Smooth muscle cell (in vitro differentiated cells): ENCODE results near the gene POU2F1. TPM values are rescaled to one million over a fixed set of nuclear protein-coding genes. Genes with fewer than 3 reads are reported as not detected.

Experiments used
- DNase-seq: peaks from one replicate; lab custom pipeline; 2025; ENCODE audit not compliant: unreplicated experiment; lab: John Stamatoyannopoulos, UW
- H2AFZ ChIP-seq: fragments of 200-600 bp; sonication (generic); 2 replicates; pipeline ENCODE4 v1.6.0; 2016; ENCODE audit warnings: antibody characterized with exemption, low read depth, mild to moderate bottlenecking
- H3F3A ChIP-seq: fragments of 200-600 bp; sonication (generic); 2 replicates; pipeline ENCODE4 v1.6.0; 2017; ENCODE audit warnings: antibody characterized with exemption, low read depth
- H3K27ac ChIP-seq: fragments of 200-600 bp; sonication (generic); 2 replicates; pipeline ENCODE4 v1.5.1; 2016; ENCODE audit warnings: low read depth, mild to moderate bottlenecking
- H3K27me3 ChIP-seq: fragments of 200-600 bp; sonication (generic); 2 replicates; pipeline ENCODE4 v1.6.1; 2016; ENCODE audit warnings: low read depth, mild to moderate bottlenecking
- H3K36me3 ChIP-seq: fragments of 200-600 bp; sonication (generic); 2 replicates; pipeline ENCODE4 v1.5.1; 2016; ENCODE audit warnings: low read depth
- H3K4me1 ChIP-seq: fragments of 200-600 bp; sonication (generic); 2 replicates; pipeline ENCODE4 v1.5.1; 2016; ENCODE audit warnings: low read depth
- H3K4me2 ChIP-seq: fragments of 200-600 bp; sonication (generic); 2 replicates; pipeline ENCODE4 v1.6.0; 2016; ENCODE audit warnings: mild to moderate bottlenecking
- H3K4me3 ChIP-seq: fragments of 200-600 bp; sonication (generic); 2 replicates; pipeline ENCODE4 v1.5.1; 2016; ENCODE audit warnings: mild to moderate bottlenecking
- H3K79me2 ChIP-seq: fragments of 200-600 bp; sonication (generic); 2 replicates; pipeline ENCODE4 v1.6.0; 2016; ENCODE audit warnings: low read depth, mild to moderate bottlenecking
- H3K9ac ChIP-seq: fragments of 200-600 bp; sonication (generic); 2 replicates; pipeline ENCODE4 v1.6.0; 2016; ENCODE audit warnings: low read depth
- H3K9me3 ChIP-seq: fragments of 200-600 bp; sonication (generic); replicated peaks from 2 replicates; pipeline ENCODE4 v1.5.1; 2016; ENCODE audit warnings: low read depth
- H4K20me1 ChIP-seq: fragments of 200-600 bp; sonication (generic); 2 replicates; pipeline ENCODE4 v1.6.0; 2016; ENCODE audit warnings: low read depth
- CTCF ChIP-seq: fragments of 200-600 bp; sonication (generic); IDR thresholded peaks from 2 replicates; pipeline ENCODE4 v1.5.1; 2017; ENCODE audit warnings: borderline replicate concordance, mild to moderate bottlenecking, antibody characterized with exemption; ENCODE audit not compliant: insufficient read depth, poor library complexity, severe bottlenecking
- WGBS: methylation state at CpG from one replicate; pipeline ENCODE4 v1.1.7; 2016; ENCODE audit warnings: low lambda C conversion rate; 5-methylcytosine and 5-hydroxymethylcytosine counted together
- polyA plus RNA-seq: library from polyadenylated mRNA; unstranded; fragments of >200 nt; fragmentation: Nextera tagmentation; extraction: Ambion mirVana; gene quantifications from 2 replicates; pipeline ENCODE4 v1.2.1, GENCODE V29; 2016
- total RNA-seq: library from RNA; depleted of rRNA; stranded (reverse); fragments of >200 nt; gene quantifications from 2 replicates; pipeline ENCODE4 v1.2.3, GENCODE V29; 2014

The POU2F1 gene
- total and polyA plus RNA-seq, 2 experiments from 2014 or later, result 5.3 to 15.6 TPM

- DNase-seq, result no peak
- Histone ChIP-seq H3K4me2 (no peak overlapping the region), H3K9ac (no peak overlapping the region), H3K9me3 (no peaks in the 10 kb centered on the region), H4K20me1 (peaks cover 40% of the 10 kb centered on the region), H3K36me3 (no peaks in the 10 kb centered on the region), H3K27me3 (no peaks in the 10 kb centered on the region), H3K27ac (no peak overlapping the region), H3F3A (no peaks in the 10 kb centered on the region), H2AFZ (no peak overlapping the region), H3K4me1 (peaks cover 14% of the 10 kb centered on the region), H3K79me2 (no peaks in the 10 kb centered on the region), H3K4me3 (no peak overlapping the region)
- no peak for TF ChIP-seq CTCF
- 89% methylated on average over 1 of the region's 1 CpG for WGBS
These were observed 110.1 kb downstream of the POU2F1 start for GRCh38 chr1:167330601-167331293.

- Histone ChIP-seq H3K4me2 (no peak overlapping the region), H3K27ac (no peak overlapping the region), H2AFZ (no peak overlapping the region), H3K9me3 (no peaks in the 10 kb centered on the region), H4K20me1 (peaks cover 40% of the 10 kb centered on the region), H3K9ac (no peak overlapping the region), H3K36me3 (no peaks in the 10 kb centered on the region), H3K4me3 (no peak overlapping the region), H3K79me2 (no peaks in the 10 kb centered on the region), H3F3A (no peaks in the 10 kb centered on the region), H3K4me1 (peaks cover 14% of the 10 kb centered on the region), H3K27me3 (no peaks in the 10 kb centered on the region)
- TF ChIP-seq CTCF, result no peak
- 100% methylated on average over 2 of the region's 2 CpGs for WGBS
- DNase-seq, result no peak
These were observed 111.0 kb downstream of the POU2F1 start for GRCh38 chr1:167331650-167332049.

GRCh38 chr1:167332503-167332902 is 111.8 kb downstream of the POU2F1 start:
- H3K4me3 ChIP-seq, result no peak overlapping the region
- no peak overlapping the region for H2AFZ ChIP-seq
- no peak for TF ChIP-seq CTCF

GRCh38 chr1:167333124-167333523 is 112.4 kb downstream of the POU2F1 start:
- H3K36me3 ChIP-seq, result no peaks in the 10 kb centered on the region
- H3K4me1 ChIP-seq, result peaks cover 14% of the 10 kb centered on the region
- H3K27ac ChIP-seq, result no peak overlapping the region
- no peak for TF ChIP-seq CTCF
- DNase-seq, result no peak
- H3K9ac ChIP-seq, result no peak overlapping the region
- no peaks in the 10 kb centered on the region for H3K27me3 ChIP-seq
- H4K20me1 ChIP-seq, result peaks cover 37% of the 10 kb centered on the region
- H3K79me2 ChIP-seq, result no peaks in the 10 kb centered on the region
- no peak overlapping the region for H3K4me3 ChIP-seq
- no peaks in the 10 kb centered on the region for H3K9me3 ChIP-seq
- H3F3A ChIP-seq, result no peaks in the 10 kb centered on the region
- no peak overlapping the region for H3K4me2 ChIP-seq
- 98% methylated on average over 2 of the region's 2 CpGs for WGBS
- H2AFZ ChIP-seq, result no peak overlapping the region

More at GRCh38 chr1:167332503-167332902, 111.8 kb downstream of the POU2F1 start:
- no peaks in the 10 kb centered on the region for H3F3A ChIP-seq
- H3K9ac ChIP-seq, result no peak overlapping the region
- no peaks in the 10 kb centered on the region for H3K36me3 ChIP-seq
- H4K20me1 ChIP-seq, result peaks cover 40% of the 10 kb centered on the region
- no peaks in the 10 kb centered on the region for H3K27me3 ChIP-seq
- H3K4me2 ChIP-seq, result no peak overlapping the region
- no peak for DNase-seq
- H3K27ac ChIP-seq, result no peak overlapping the region
- no peaks in the 10 kb centered on the region for H3K9me3 ChIP-seq
- WGBS, result 17% methylated on average over 1 of the region's 1 CpG
- H3K79me2 ChIP-seq, result no peaks in the 10 kb centered on the region
- peaks cover 14% of the 10 kb centered on the region for H3K4me1 ChIP-seq
